GM12873 (cell line): Measurements from ENCODE around the gene C13orf46.

Experiments used
- CTCF ChIP-seq: IDR thresholded peaks from 2 replicates; pipeline ENCODE4 v1.5.1; 2012; ENCODE audit warnings: low read depth, mild to moderate bottlenecking, moderate library complexity, low read length, control low read depth; ENCODE audit not compliant: insufficient read depth; ENCODE audit errors: missing control alignments

C13orf46 gene

GRCh38 chr13:113981611-113982295 is 7.9 kb upstream of the C13orf46 start:
- TF ChIP-seq CTCF, result no peak

GRCh38 chr13:113981194-113981605 is 7.3 kb upstream of the C13orf46 start:
- TF ChIP-seq CTCF, result no peak

GRCh38 chr13:113980489-113981064 is 6.7 kb upstream of the C13orf46 start:
- TF ChIP-seq CTCF, result no peak

GRCh38 chr13:113979791-113980471 is 6.1 kb upstream of the C13orf46 start:
- TF ChIP-seq CTCF, result no peak

- no peak for TF ChIP-seq CTCF
These were observed 5.0 kb upstream of the C13orf46 start for GRCh38 chr13:113978741-113979481.

GRCh38 chr13:113977976-113978375 is 4.1 kb upstream of the C13orf46 start:
- TF ChIP-seq CTCF, result no peak
